ENCODE measurements around the gene FERMT3.

- TF ChIP-seq CTCF (IDR thresholded peaks at IDR 0.05; ENCODE audit: extremely low read depth in 1 of 2, insufficient read depth in 1 of 2, low read depth in 1 of 2, low read length in 2 of 2) (no peak), POLR2A (IDR thresholded peaks at IDR 0.05; ENCODE audit: low read depth, low read length) (no peak), POLR2AphosphoS5 (IDR thresholded peaks at IDR 0.05; ENCODE audit: insufficient read depth, low read depth, low read length) (no peak), MYC (IDR thresholded peaks at IDR 0.05; ENCODE audit: low read depth, low read length) (no peak), FOS (IDR thresholded peaks at IDR 0.05; ENCODE audit: borderline replicate concordance, insufficient read depth, low read length) (no peak), JUN (IDR thresholded peaks at IDR 0.05; ENCODE audit: borderline replicate concordance, insufficient read depth, insufficient read length, low read depth) (no peak)
Measured at GRCh38 chr11:64183890-64184289, 22.6 kb upstream of the FERMT3 start.

All from endothelial cell of umbilical vein (primary cell).